Prostate gland (tissue), 2 donors: ENCODE data around the gene CARMIL1.

ENCODE experiments used
- CTCF ChIP-seq, 4 experiments: fragments of 200-600 bp in 2 of 4; fragments of 450-650 bp in 2 of 4; sonication (generic) in 2 of 4; IDR thresholded peaks; 1 replicate in 3 of 4; 2 replicates in 1 of 4; pipeline ENCODE4 v1.5.1; 2016 to 2019; ENCODE audit warnings: antibody characterized with exemption in 4 of 4, mild to moderate bottlenecking in 2 of 4, moderate library complexity in 2 of 4
- POLR2A ChIP-seq: fragments of 450-650 bp; IDR thresholded peaks from one replicate; pipeline ENCODE4 v1.6.1; 2016; ENCODE audit warnings: antibody characterized with exemption, mild to moderate bottlenecking
- POLR2AphosphoS5 ChIP-seq: sonication (generic); formaldehyde crosslinking; IDR thresholded peaks from one replicate; pipeline ENCODE4 v1.6.1; 2017; ENCODE audit warnings: antibody characterized with exemption

DNA sequence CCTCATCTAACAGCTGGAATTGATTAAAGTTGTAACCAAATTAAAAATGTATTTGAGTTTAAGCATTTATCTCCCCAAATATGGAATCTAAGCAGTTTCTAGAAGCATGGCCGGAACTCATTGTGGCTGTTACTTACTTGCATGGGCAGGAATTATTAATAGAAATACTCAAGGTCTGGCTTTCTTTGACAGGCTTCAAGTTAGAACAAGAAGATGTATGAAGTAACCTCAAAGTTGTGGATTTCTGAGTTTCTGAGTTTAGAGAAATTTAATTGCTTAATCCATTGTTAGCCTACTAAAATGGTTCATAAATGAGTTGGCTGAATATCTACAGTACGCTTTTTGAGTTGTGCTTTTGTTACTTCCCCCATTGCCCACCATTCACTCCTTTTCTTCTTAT lies 7.7 kb downstream of the CARMIL1 start:
- TF ChIP-seq CTCF (IDR thresholded peaks at IDR 0.05) (no peak), POLR2AphosphoS5 (no peak), POLR2A (no peak)
